Measurements from ENCODE around the gene SLC46A2. TPM values are rescaled to one million over a fixed set of nuclear protein-coding genes. Genes with fewer than 3 reads are reported as not detected.

The SLC46A2 gene
- total and polyA plus RNA-seq, 8 donors = 0.18 to 0.37 TPM; not detected in 6

DNA sequence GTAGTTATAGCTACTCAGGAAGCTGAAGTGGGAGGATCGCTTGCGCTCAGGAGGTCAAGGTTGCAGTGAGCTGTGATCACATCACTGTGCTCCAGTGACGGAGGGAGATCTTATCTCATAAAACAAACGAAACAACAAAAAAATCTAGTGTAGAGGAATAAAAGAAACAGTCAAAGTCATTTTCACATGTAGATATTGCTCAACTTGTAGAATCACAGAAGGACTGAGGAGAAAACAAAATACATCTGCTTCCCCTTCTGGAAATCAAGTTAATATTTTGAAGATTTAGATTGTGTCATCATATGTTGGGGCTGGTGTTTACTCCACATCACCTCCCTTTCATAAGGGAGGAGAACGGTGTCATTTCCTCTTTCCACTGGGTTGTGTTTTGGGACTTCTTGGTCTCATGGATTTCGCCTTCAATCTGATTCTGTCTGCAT lies 8.2 kb upstream of the SLC46A2 start:
- no peaks in the 10 kb centered on the region for H3K27me3 ChIP-seq
- 39% methylated on average over 6 of the region's 6 CpGs for WGBS, 2 donors
- TF ChIP-seq CTCF (IDR thresholded peaks at IDR 0.05) = no peak
- H3K27ac ChIP-seq = no peak overlapping the region
- H3K4me3 ChIP-seq = no peak overlapping the region
- DNase-seq = no peak
- H3K36me3 ChIP-seq = no peaks in the 10 kb centered on the region
- no peak for ATAC-seq
- H3K4me1 ChIP-seq = no peaks in the 10 kb centered on the region
- no peaks in the 10 kb centered on the region for H3K9me3 ChIP-seq
- FAIRE-seq = no peak
- intact Hi-C loops (cut with DNase I) = no loop called here

- H3K4me3 ChIP-seq = no peak overlapping the region
- FAIRE-seq = no peak
- no peak overlapping the region for H3K27ac ChIP-seq
- no peaks in the 10 kb centered on the region for H3K9me3 ChIP-seq
- TF ChIP-seq CTCF (IDR thresholded peaks at IDR 0.05) = no peak
- no peak for DNase-seq
- H3K27me3 ChIP-seq = no peaks in the 10 kb centered on the region
- ATAC-seq = no peak
- no peaks in the 10 kb centered on the region for H3K36me3 ChIP-seq
- 36 to 41% methylated on average over 3 of the region's 3 CpGs for WGBS, 2 donors
- no peaks in the 10 kb centered on the region for H3K4me1 ChIP-seq
- intact Hi-C loops (cut with DNase I) = no loop called here
Observed at GRCh38 chr9:112896131-112896530, 5.5 kb upstream of the SLC46A2 start.

- WGBS, 2 donors = 89 to 90% methylated on average over 1 of the region's 1 CpG
- Histone ChIP-seq H3K4me1 (peaks cover 0 to 5% (median 0%) of the 10 kb centered on the region in 3 donors), H3K27ac (no peak overlapping the region), H3K27me3 (no peaks in the 10 kb centered on the region), H3K9me3 (no peaks in the 10 kb centered on the region), H3K36me3 (no peaks in the 10 kb centered on the region), H3K4me3 (no peak overlapping the region)
- FAIRE-seq (no peak), DNase-seq (no peak), ATAC-seq (peak in 1 of 4 donors; percentile 37)
- no peak for TF ChIP-seq CTCF (IDR thresholded peaks at IDR 0.05)
- intact Hi-C loops (cut with DNase I) = no loop called here
Observed at GRCh38 chr9:112894699-112895098, 4.0 kb upstream of the SLC46A2 start.

DNA sequence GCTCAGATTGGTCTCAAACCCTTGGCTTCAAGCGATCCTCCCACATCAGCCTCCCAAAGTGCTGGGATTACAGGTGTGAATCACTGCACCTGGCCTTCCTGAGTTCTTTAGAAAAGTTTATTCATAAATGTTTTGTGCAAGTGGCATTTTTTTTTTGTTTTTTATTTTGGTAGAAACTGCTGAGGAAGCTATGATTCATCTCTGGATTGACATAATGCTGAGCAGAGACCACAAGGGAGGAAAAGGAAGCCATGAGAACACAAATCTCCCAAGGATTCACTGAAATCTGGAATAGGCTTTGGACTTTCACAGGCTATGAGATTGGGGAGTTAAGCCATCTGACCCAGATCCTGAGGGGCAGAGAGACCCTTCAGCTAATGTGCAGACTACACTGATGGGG lies 3.4 kb upstream of the SLC46A2 start:
- WGBS, 2 donors = 90 to 92% methylated on average over 1 of the region's 1 CpG
- TF ChIP-seq CTCF (IDR thresholded peaks at IDR 0.05) = no peak
- Histone ChIP-seq H3K4me3 (no peak overlapping the region), H3K36me3 (no peaks in the 10 kb centered on the region), H3K27ac (no peak overlapping the region), H3K9me3 (no peaks in the 10 kb centered on the region), H3K4me1 (peaks cover 0 to 5% (median 0%) of the 10 kb centered on the region in 3 donors), H3K27me3 (no peaks in the 10 kb centered on the region)
- DNase-seq (no peak), ATAC-seq (peak in 2 of 4 donors; percentile 41 to 51), FAIRE-seq (no peak)
- intact Hi-C loops (cut with DNase I) = no loop called here

DNA sequence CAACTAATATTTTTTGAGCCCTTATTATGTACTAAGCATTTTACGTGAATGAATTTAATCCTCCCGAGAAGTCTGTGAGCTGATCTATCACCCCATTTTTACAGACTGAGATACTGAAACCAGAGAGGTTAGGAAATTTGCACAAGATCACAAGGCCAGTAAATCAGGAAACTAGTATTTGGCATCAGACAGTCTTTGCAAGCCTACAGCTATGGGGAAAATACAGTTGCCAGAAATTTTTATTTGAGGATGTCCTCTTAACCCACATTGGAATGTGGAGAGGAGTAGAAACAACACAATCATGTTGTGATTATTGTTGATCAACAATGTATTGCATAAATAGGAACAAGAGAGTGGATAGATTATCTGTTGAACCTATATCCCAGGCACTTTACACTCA lies 2.3 kb upstream of the SLC46A2 start:
- no peak overlapping the region for H3K4me3 ChIP-seq
- FAIRE-seq = no peak
- H3K27ac ChIP-seq = no peak overlapping the region
- intact Hi-C loops (cut with DNase I) = no loop called here
- no peaks in the 10 kb centered on the region for H3K9me3 ChIP-seq
- H3K36me3 ChIP-seq = no peaks in the 10 kb centered on the region
- no peak for ATAC-seq
- 75 to 83% methylated on average over 2 of the region's 2 CpGs for WGBS, 2 donors
- no peaks in the 10 kb centered on the region for H3K27me3 ChIP-seq
- no peak for TF ChIP-seq CTCF (IDR thresholded peaks at IDR 0.05)
- DNase-seq = no peak
- peaks cover 0 to 5% (median 0%) of the 10 kb centered on the region in 3 donors for H3K4me1 ChIP-seq
